GM04504 (cell line): ENCODE results near the gene FAM117B.
"Not testable (repeated sequence)": the region's sequence is repeated elsewhere in the genome, so short reads cannot be mapped to it uniquely, and the experiment has no call there.

ENCODE experiments used
- DNase-seq: peaks from one replicate; pipeline ENCODE4 v3.0.0-alpha.2; 2012; ENCODE audit warnings: low read depth

The FAM117B gene

DNA sequence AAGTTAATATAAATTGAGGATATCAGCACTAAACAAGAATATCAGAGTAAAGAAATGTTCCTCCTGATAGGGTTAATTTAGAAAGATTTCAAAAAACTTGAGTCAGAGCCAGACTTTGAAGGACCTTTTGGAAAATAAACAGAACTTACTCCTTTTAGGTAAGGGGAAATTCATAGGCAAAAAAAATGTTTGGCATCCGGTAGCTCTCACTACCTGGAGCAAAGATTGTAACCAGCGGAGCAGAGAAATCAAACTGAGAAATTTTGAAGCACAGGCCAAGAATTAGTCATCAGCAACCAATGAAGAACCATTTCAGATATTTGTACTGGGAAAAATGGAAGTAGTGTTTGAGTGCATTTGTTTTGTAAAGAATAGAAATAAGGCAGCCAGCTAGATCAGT lies 123.8 kb downstream of the FAM117B start:
- DNase-seq, result no peak

DNA sequence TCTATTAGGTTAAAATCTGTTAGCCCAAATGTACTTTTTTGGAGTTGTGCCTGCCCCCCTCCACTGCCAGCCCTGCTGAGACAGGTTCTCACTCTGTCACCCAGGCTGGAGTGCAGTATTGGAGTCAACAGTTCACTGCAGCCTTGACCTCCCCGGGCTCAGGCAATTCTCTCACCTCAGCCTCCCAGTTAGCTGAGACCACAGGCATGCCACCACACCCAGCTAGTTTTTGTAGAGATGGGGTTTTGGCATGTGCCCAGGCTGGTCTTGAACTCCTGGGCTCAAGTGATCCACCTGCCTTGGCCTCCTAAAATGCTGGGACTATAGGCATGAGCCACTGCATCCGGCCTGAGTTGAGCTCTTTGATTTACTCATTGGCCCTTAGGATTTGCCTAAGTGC lies 126.1 kb downstream of the FAM117B start:
- DNase-seq, result no peak

DNA sequence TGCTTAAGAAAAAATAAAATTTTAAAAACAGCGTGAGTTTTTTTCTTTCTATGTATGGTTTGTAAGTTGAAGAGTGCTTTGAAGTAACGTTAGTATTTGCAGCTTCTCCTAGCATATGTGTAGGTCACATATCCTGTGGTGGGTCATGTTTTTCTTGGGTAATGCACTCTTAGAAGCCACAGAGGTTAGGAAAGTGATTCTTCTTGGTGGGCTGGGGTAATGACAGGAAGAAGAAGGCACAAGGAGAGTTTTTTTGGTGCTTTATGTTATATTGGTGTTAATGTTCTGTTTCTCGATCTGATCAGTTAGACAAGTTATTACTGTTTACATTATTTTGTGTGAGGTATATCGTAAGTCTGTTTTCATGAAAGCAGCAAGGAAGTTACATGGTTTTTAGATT lies 127.8 kb downstream of the FAM117B start:
- DNase-seq, result no peak

DNA sequence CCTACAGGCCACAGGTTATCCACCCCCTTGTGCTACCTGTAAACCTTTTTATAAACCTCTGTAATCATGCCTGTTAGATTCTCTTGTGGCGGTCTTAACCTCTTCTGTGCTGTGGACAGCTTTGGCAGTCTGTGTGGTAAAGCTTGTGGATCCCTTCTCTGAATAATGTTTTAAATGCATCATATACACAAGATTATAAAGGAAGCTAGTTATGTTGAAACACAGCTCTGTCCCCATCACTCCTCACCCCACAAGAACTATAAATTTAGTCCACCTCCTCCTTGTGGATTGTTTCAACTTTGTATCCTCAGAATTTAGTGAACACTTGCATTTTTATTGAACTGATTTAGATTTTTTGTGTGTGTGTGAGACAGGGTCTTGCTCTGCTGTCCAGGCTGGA lies 129.1 kb downstream of the FAM117B start:
- DNase-seq, result no peak

DNA sequence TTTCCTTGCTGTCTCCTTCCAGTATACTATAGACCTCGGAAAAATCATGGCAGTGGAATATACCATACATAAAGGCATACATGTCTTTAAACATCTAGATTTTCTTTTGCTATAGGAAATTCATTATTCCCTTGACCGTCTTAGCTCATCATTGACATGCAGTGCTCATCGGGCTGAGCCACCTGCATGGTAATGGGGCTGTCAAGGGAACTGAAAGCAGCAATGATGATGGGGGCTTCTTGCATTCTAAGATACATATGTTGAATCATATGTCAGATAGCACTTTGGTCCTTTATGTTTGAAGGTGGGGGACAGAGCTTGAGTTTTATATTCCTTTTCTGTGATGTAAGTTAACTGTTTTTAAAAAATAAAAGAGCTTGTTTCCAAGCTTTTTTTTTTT lies 130.2 kb downstream of the FAM117B start:
- no peak for DNase-seq

DNA sequence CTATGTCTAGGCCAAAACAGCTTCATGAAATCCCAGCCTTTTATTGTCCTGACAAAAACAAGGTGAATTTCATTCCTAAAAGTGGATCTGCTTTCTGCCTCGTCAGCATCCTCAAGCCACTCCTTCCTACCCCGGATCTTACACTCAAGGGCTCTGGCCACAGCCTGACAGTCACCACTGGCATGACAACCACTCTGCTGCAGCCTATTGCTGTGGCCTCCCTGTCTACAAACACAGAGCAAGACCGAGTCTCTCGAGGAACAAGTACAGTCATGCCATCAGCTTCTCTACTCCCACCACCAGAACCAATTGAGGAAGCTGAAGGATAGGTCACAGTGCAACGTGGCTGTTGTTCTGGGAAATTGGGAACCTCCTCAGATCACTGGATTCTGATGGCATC lies 130.7 kb downstream of the FAM117B start:
- no peak for DNase-seq

DNA sequence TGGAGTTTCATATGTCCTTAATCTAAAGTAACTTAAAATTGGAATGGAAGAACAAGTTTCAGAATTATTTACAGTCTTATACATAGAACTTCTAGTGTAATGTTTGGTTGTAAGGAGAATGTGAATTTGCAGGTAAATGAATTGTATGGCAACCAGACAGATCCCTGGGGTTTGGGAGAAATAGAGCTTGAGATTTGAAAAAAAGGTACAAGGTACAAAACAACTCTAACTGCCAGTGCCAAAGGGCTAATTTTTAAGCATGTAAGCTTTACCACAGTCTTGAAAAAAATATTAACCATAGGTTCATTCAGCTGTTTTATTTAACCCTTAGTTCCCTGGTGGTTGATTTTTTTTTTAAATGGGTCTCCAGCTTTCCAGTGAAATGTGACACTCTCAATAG lies 133.5 kb downstream of the FAM117B start:
- no peak for DNase-seq

DNA sequence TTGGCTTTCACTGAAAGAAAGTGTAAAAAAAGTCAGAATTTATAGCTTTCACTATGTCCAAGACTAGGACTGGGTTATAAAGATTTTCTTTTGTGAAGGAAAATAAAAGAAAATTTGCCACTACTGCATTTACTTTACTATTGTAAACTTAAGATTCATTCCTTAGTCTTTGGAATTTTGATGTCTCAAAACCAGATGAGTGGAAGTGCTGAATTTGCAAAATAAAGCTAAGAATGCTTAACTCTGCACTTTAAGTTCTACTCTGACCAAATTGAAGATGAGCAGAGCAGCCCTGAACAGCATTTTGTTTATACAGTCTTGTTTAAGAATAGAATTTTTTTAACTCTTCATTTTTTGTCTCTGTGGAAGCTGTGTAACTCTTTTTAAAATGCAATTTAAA lies 134.4 kb downstream of the FAM117B start:
- DNase-seq, result no peak

DNA sequence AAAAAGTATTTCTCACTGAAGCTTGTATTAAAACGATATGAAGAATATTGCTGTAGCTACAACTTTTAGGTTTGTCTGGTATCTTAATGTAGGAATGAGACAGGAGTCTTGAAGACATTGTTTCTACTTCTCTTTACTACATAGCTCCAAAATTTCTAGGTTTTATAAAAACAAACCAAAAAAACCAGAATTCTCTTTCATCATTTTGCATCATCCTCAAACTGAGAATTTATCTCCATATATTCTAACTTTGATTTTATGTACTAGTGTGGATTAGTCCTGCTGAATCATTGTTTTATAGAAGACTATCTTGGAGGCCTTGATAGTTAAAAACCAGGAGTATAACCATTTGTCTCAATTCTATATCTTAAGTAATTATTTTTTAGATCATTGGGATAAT lies 136.6 kb downstream of the FAM117B start:
- no peak for DNase-seq

DNA sequence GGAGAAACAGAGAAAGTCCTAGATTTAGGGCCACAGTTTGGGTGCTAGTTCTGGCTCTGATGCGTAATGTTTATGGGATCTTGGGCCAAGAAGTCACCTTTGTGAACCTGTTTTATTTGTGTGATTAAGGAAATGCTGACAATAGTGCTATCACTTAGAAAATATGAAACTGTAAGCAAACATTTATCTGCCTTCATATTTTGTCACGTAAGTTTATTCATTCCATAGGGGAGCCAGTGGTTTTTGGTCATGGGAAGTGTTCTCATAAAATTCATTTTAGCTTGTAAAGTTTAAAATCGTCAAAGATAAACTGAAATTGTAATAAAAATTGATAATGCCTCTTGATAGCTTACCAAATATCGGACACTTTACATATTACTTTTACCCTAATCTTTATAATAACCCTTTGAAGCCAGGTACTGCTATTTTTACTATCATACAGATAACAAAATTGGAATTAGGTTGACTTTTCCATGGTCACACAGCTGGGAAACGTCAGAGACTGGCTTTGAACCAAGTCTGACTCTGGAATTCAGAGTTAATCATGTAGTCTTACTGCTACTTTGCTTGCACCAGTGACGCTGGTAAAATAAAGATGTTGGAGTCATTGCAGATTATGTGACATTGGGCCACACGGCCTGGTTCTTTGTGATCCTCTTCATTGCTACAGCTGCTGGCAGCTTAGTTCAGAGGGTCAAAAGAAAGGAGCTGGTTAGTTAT lies 137.1 kb downstream of the FAM117B start:
- no peak for DNase-seq

DNA sequence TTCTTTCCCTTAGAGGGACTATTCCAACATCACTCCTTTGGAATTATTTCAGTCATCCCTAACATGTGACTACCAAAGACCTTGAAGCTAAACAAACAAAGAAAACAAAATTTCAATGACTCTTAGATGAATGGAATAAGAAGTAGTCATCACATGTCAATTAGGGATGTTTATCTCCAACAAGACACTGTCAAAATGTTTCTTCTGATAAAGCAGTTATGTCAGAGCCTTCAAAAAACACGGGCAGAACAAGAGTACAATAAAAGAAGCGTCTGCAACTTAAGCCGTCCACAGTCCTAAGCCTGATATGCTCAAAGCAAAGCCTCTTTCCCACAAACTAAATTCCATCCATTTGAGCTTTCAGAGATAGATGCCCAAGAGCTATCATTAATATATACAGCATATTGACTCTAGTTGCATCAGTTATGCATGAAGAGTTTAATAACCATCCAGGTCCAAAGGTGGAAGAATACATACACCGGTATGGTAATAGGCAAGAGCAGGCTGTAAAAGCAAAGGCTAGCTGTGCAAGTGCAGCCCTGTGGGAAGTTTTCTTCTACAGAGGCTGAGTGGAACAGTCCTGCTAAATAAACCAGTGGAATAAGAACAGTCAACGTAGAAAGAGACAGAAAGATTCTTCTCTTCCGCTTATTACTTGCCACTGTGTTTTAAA lies 138.7 kb downstream of the FAM117B start:
- DNase-seq, result no peak

DNA sequence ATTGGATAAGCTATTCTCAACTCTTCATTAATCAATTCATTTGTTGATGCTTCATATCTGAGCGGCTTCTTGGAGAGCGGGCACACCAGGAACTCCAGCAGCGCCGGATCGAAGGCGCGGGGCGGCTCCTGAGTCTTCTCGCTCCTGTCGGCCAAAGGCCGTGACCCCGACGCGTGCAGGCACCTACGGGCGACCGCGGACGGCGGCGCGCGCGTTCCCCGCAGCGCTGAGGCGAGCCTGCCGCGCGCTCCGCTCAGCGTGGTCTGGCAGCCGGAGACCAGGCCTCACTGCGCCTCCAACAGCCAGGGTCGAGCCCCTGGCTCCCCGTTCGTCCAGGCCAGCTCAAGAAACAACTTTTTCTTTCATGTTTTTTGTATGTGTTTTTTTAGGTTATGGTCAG lies 139.3 kb downstream of the FAM117B start:
- DNase-seq, result no peak

DNA sequence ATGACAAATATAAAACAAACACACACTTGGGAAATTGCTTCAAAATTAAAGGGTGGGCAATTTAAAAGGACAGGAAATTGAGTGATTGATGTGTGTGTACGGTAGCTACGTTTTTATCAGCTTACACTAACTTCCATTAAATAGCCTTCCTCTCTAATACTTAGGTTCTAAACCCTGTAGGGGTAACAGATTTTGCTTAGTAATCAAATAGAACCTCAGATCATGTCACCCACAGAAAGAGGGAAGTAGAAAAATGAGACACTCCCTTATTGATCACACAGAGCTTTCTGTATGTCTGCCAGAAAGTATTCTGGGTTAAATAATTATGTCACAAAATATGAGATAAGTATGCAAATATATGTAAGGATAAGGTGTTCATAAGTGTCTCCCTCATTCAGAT lies 143.4 kb downstream of the FAM117B start:
- no peak for DNase-seq

DNA sequence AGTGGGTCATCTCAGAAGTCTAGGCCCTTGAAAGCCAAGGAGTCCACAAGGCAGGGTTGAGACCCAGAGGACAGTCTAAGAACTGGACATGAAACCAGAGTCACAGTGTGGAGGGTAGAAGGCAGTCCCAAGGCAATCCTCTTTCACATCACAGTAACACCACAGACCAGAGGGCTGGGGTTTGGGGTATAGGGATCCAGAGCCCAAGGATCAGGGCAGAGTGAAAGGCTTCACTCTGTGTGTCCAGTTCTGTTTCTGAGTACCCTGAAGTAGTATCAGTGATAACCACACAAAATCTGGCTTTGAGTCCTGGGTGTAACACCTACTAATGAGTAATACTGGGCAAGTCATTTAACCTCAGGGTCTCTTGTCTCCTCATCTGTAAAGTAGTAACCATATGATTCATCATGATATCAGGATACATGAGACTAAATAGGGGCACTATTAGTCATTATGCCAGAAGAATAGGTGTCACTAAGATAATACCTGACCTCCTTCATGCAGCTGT lies 145.8 kb downstream of the FAM117B start:
- DNase-seq, result no peak

DNA sequence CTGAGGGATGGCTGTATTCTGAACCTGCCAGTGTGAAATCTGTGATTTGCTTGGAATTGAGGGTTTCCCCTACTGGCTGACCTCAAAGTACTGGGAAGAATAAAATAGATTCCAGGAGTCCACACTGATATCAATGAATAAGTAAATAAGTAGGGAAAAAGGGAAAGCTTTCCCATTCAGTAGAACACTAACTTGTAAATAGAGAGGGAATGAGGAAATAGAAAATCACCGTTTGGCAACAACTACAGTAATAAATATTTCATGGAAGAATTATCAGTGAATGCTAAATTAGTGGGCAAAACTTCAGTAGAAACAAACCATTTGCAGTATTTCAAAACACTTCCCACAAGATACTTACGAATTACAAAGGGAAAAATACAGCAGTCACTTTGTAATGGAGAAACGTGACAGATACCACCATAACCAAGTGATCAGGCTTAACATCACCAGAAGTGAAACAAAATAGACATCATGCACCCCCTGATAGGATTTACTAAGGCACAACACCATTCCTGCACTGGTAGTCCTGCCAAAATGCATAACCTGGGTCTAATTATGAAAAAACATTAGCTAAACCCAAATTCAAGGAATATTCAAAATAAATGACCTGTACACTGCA lies 148.3 kb downstream of the FAM117B start:
- DNase-seq, result no peak

DNA sequence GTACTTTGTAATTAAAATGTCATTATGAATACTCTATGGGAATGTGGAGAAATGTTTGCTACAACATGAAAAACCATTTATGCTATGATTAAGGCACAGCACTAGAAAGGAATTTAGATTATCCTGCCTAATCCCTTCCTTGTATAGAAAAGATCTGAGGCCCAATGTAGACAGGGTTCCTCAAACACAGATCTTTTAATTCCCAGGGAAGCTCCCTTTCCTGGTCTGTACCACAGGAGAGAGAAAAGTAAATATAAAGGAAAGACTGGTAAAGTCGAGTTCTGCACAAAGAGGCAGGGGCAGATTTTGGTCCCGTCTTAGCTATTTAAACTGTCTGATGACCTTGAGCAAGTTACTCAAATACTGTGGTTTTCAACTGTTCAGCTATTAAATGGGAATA lies 152.1 kb downstream of the FAM117B start:
- no peak for DNase-seq

DNA sequence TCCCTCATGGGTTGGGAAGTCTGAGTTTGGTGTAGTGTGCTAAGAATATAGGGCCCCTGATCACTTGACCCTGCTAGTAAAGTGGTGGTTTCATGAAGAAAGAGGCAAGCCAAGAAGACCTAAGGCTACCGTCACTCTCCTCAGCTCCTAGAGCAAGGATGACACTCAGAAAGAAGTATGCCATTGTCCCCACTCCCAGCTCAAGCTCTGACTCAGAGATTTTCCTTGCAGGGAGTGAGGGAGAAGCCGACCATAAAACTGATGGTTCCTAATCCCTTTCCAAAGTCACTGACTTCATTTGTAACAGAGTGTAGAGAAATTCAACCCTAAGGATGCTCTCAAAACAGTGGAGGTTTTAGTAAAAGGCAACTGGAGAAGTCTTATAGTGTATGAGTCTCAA lies 155.9 kb downstream of the FAM117B start:
- DNase-seq, result no peak

DNA sequence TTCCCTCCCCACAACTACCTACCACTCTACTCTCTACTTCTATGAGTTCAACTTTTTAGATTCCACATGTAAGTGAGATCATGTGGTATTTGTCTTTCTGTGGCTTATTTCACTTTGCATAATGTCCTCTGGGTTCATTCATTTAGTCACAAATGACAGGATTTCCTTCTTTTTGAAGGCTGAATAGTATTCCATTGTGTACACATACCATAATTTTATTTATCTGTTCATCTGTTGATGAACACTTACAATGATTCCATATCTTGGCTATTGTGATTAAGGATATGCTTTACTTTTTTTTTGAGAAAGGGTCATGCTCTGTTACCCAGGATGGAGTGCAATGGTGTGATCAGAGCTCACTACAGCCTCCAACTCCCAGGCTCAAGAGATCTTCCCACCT lies 163.2 kb downstream of the FAM117B start:
- DNase-seq, result no peak

DNA sequence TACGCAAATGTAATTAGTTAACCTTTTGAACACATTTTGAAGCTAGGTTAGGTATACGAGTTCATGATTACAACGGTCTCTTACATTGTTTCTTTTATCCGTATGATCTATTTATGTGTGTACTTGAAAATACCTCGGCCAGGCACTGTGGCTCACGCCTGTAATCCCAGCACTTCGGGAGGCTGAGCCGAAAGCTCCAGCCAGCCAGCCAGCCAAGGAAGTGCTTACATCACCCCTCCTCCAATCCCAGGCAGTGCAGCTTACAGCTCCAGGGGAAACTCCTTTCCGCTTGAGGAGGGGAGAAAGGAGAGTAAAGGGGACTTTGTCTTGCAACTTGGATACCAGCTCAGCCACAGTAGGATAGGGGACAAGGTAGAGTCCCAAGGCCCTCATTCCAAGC lies 171.1 kb downstream of the FAM117B start:
- not testable (repeated sequence) for DNase-seq

DNA sequence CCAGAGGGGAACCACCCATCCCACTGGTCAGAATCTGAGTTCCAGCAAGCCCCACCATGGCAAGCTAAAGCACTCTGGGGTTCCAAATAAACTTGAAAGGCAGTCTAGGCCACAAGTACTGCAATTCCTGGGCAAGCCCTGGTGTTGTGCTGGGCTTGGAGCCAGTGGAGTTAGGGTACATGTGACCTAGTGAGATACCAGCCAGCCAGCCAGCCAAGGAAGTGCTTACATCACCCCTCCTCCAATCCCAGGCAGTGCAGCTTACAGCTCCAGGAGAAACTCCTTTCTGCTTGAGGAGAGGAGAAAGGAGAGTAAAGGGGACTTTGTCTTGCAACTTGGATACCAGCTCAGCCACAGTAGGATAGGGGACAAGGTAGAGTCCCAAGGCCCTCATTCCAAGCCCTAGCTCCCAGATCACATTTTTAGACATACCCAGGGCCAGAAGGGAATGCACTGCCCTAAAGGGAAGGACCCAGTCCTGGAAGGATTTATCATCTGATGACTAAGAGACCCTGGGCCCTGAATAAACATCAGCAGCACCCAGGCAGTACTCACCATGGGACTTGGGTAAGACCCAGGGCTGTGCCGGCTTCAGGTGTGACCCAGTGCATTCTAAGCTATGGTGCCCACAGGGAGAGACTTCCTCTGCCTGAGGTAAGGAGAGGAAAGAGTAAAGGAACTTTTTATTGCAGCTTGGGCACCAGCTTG lies 172.8 kb downstream of the FAM117B start:
- DNase-seq, result peak; percentile 23

DNA sequence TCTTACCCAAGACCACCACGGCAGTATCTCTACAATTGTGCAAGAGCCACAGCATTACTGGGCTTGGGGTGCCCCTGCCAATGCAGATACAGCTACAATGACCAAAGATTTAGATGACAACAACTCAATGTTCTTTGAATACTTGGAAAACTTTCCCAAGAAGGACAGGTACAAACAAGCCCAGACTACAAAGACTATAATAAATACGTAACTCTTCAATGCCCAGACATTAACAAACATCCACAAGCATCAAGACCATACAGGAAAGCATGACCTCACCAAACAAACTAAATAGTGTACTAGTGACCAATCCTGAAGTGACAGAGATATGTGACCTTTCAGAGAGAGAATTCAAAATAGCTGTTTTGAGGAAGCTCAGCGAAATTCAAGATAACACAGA lies 174.0 kb downstream of the FAM117B start:
- DNase-seq, result no peak

DNA sequence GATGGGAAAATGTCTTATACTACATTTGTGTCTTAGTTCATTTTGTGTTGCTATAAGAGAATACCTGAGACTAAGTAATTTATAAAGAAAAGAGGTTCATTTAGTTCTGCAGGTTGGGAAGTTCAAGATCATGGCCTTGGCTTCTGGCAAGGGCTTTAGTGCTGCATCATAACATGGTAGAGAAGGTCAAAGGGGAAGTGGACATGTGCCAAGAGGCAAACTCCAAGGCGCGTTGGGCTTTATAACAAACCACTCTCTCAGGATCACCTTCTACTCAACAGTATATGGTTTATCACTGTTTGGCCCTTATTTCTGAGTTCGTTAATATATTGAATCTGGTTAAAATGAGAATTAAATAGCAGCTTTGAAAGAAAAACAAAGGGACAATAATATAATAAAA lies 178.6 kb downstream of the FAM117B start:
- no peak for DNase-seq

DNA sequence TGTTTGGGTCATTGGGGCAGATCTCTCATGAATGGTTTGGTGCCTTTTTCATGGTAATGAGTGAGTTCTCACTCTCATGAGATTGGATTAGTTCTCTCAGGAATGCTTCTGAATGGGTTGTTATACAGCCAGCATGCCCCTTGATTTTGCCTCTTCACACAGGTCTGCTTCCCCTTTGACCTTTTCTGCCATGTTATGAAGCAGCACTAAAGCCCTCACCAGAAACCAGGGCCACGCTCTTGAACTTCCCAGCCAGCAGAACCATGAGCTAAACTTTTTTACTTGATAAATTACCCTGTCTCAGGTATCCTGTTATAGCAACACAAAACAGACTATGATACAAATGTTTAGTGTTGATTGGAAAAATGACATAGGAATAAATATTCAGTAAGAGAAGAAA lies 179.5 kb downstream of the FAM117B start:
- no peak for DNase-seq
